Esophagus muscularis mucosa (tissue), 4 donors: ENCODE measurements around the gene SPSB1.

Experiments
- CTCF ChIP-seq, 3 experiments: fragments of 200-600 bp in 2 of 3; fragments of 450-650 bp in 1 of 3; sonication (generic) in 2 of 3; IDR thresholded peaks; one replicate each; pipeline ENCODE4 v1.5.1; 2017 to 2019; ENCODE audit warnings: antibody characterized with exemption in 3 of 3, mild to moderate bottlenecking in 2 of 3, moderate library complexity in 1 of 3
- EP300 ChIP-seq: sonication (generic); formaldehyde crosslinking; IDR thresholded peaks from one replicate; pipeline ENCODE4 v1.6.1; 2017; ENCODE audit warnings: antibody characterized with exemption
- POLR2A ChIP-seq: fragments of 450-650 bp; IDR thresholded peaks from one replicate; pipeline ENCODE4 v1.6.1; 2017; ENCODE audit warnings: antibody characterized with exemption, moderate library complexity, mild to moderate bottlenecking, low read depth

- TF ChIP-seq CTCF (IDR thresholded peaks at IDR 0.05) (no peak), POLR2A (no peak), EP300 (no peak)
These were observed 104.4 kb downstream of the SPSB1 start for GRCh38 chr1:9397047-9397446.
